HG03558 (cell line): ENCODE measurements around the gene IGF2.
"Not testable (repeated sequence)": the region's sequence is repeated elsewhere in the genome, so short reads cannot be mapped to it uniquely, and the experiment has no call there.

Source experiments
- ATAC-seq: cut with Tn5 transposase; IDR thresholded peaks from one replicate; pipeline ENCODE4 v1.9.1; 2021; ENCODE audit warnings: moderate number of reproducible peaks; ENCODE audit not compliant: unreplicated experiment; ENCODE audit errors: extremely low read depth

The IGF2 gene, protein sequence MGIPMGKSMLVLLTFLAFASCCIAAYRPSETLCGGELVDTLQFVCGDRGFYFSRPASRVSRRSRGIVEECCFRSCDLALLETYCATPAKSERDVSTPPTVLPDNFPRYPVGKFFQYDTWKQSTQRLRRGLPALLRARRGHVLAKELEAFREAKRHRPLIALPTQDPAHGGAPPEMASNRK

DNA sequence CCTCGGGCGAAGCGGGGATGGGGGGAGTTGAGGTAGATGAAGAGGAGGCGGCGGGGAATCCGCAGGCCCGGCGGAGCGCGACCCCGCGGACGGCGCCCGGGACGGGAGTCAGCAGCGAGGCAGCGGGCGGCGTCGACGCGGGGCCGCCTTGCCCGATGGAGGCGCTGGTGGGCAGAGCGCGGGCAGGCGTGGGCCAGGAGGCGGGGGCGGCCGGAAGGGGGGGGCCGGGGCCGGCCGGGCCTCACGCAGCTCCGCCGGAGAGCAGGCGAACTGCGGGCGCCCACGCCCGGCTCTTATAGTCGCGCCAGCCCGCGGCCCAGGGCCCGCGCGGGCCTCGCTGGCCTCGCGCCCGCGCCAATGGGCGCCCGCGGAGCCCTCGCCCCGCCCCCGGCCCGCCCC is at the start of gene IGF2:
IGF2 (minus strand) TSS at position 267 of the 399 bp plus-strand sequence. CDS start 3,866 bp downstream, outside the sequence.
- no peak for ATAC-seq

DNA sequence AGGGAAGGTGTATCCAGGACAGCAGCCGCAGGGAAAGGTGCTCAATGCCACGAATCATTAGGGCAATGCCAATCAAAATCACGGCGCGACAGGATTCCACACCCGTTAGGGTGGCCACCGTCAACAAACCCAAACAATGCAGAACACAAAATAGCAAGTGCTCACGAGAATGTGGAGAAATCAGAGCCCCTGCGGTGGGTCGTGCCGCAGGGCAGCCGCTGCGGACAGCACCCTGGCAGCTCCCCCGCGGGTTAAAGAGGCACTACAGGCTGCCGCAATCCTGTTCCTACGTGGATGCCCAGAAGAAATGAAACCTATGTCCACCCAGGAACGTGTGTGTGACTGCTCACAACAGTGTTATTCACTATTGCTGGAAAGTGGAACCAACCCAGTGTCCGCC is 49.6 kb upstream of the IGF2 start:
- no peak for ATAC-seq

DNA sequence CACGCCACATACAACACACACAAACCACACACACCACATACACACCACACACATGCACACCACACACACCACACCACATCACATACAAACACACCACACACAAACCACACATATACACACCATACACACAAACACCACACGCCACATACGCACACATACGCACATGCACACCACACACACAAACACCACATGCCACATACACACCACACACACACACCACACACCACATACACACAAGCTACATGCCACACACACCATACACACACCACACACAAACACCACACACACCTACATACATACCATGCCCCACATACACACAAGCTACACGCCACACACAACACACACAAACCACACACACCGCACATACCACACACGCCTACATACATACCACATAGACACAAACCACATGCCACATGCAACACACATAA is 48.1 kb upstream of the IGF2 start:
- ATAC-seq, result no peak

DNA sequence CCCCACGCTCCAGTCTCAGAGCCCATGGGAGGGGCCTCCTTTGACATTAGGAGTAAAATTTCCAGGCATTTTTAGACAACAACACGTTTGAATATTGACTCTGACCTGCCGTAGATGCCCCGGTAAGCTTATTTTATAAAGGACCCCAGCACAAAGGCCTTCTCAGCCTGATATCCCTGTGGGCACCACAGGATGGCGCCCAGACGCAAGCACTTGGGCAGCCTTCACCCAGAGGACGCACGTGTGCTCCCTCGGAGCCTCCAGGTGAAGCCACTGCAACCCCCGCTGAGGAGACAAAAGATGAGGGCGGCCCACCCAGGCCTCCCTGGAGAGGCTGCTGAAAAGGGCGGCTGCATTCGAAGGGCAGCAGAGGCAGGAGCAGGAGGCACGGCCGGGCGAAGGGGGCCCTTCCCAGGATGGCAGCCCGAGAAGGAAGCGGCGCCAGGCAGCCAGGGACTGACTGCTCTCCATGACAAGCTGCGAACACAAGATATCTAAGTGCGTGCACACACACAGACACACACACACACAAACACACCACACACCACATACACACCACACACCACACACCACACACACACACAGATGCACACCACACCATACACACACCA is 47.6 kb upstream of the IGF2 start:
- no peak for ATAC-seq

DNA sequence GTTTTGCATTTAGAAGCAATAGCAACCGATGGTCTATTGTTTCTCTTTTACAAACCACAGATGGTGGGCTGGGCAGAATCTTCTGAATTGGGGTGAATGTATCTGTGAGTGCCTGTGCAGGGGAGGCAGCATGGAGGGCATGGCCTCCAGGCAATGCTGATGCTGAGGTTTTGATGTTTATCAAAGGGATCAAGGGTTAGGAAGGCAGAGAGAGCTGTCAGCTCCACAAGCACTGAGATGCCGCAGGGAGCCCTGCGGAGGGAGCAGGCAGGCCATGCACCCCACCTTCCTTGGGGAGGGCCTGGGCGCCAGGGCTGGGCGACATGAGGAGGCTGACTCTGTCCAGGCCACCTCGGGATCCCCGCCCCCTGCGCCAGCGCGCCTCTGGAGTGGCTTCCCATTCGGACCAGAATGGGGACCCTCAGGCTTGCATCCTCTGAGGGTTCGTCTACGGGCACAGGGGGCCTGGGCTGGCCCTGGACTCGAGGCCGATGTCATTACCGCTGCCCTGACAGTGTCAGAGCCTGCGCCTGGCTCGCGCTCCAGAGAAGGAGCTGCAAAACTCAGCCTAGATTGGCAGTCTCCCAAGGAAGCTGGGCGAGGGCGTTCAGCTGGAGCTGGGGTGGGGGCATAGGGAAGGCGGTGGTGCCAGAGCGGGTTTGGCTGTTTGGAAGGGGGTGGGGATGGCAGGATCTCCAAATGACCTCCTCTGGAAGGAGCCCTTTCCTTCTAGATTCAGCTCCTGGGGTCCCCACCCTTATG is 46.3 kb upstream of the IGF2 start:
- no peak for ATAC-seq

DNA sequence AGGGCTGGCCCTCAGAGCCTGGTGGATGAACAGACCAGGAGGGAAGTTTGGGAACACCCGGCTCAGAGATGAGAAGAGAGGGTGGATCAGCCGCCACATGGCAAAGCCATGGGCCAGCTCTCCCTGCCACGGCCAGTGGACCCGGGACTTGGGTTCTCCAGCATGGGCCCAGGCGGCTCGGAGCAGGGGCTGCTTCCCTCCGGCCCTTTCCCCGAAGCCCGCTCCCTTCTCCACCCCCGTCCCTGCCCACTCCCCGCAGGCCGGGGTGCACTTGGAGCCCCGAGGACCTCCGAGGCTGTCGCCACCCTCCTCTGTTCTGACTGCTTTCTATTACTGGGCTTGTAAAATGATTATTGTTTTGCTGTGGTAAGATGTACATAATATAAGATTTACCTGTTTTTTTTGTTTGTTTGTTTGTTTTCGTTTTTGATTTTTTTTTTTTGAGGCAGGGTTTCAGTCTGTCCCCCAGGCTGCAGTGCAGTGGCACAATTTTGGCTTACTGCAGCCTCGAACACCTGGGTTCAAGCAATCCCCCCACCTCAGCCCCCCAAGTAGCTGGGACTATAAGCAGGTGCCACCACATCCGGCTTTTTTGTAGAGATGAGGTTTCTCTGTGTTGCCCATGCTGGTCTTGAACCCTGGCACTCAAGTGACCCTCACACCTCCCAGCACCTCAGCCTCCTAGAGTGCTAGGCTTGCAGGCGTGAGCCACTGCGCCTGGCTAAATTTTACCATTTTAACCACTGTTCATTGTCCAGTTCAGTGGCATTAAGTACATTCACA is 43.7 kb upstream of the IGF2 start:
- no peak for ATAC-seq

DNA sequence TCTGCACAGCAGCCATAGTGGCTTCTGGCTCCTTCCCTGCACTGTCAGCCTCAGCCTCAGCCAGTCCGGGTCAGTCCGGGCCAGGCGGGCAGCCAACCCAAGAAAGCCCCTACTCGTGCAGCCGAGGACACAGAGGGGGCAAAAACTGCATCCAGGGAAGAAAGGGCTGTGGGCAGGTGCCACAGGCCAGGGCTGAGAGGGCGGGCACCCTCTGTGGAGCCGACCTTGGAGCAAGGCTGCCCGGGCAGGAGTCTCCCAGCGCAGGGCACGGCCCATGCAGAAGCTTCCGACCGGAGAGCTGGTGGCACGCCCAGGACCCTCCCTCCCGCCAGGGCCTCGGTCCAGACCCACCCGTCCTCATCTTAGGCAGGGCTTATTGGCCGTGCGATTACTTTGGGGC is 42.9 kb upstream of the IGF2 start:
- ATAC-seq, result no peak

DNA sequence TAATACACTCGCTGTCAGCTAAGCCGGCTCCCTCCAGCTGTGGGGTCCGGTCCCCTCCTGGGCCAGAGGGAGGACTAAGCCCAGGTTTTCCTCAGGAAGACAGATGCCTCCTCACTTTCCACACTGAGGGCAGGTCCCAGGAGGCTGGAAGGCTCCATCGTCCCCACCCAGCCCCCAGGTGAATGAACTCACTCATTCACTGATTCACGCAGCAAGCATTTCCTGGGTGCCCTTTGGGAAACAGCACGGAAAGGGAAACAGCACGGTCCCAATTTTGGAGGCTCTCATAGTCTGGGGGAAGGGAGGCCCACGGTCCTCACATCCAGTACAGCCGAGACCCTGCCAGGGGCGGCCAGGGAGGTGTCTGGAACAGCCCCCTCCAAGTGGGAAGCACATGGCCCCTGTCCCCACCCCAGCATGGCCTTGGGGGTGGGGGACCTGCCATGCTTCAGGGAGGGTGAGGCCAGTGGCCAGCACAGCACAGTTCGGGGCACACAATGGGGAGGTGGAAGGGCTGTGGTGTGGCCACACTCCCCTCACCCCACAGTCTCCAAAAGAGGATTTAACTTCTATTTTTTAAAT is 41.7 kb upstream of the IGF2 start:
- no peak for ATAC-seq

DNA sequence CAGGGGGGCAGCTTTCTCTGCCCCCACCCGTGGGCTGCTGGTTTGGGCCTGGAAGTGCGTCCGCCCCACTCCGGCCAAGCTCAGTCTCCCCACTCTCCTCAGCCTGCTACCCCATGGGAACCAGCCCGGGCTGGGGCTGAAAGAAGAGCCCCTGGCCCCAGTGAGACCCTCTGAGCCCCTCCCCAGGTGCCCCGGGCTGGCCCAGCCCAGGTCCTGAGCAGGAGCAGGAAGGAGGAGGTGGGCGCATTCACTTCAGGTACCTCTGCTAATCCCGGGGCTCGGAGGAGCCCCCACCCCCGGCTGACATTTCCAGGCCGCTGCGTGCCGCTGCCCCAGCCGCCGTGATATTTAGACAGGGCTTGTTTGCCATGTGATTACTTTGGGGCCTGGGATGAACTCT is 41.2 kb upstream of the IGF2 start:
- ATAC-seq, result no peak

DNA sequence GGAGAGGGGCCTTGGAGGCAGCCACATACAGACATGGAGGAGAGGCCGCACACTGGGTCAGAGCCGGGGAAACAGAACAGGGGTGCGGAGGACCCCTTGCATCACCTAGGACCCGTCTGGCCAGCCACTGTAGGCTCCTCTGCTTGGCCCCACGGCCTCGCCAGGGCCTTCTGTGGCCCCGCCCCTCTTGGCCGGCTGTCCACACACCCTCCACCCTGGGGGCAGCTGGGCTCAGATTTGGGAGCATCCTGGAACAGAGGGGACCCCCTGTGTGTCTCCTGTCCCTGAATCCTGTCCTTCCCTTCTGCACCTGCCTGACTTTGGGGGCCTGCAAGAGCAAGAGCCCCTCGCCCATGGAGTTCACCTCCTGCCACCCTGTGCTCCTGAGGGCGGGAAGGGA is 40.3 kb upstream of the IGF2 start:
- ATAC-seq, result no peak

DNA sequence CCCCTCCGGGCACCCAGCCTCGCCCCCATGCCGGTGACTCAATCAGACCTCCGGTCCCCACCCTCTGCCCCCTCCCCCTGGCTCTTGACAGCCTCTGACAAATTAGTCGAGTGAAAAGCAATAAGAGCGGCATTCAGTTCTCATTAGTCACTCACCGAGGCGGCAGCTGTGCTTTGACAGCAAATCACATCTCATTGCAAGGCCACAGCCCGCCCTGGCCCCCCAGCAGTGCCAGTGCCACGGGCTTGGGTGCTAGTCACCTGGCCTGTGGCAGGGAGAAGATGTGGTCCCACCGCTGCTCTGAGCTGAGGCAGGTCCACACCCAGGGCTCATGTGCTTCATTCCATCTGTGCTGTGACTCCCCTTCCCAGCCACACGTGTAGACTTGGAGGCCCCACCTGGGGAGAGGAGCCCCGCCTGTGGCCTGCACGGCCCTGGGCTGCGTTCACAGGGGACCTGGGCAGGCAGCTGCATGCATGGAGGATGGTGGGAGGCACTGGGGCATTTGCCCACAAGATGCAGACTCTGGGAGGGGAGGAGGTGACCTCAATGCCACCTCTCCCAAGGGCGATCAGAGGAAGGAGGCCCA is 39.8 kb upstream of the IGF2 start:
- no peak for ATAC-seq

DNA sequence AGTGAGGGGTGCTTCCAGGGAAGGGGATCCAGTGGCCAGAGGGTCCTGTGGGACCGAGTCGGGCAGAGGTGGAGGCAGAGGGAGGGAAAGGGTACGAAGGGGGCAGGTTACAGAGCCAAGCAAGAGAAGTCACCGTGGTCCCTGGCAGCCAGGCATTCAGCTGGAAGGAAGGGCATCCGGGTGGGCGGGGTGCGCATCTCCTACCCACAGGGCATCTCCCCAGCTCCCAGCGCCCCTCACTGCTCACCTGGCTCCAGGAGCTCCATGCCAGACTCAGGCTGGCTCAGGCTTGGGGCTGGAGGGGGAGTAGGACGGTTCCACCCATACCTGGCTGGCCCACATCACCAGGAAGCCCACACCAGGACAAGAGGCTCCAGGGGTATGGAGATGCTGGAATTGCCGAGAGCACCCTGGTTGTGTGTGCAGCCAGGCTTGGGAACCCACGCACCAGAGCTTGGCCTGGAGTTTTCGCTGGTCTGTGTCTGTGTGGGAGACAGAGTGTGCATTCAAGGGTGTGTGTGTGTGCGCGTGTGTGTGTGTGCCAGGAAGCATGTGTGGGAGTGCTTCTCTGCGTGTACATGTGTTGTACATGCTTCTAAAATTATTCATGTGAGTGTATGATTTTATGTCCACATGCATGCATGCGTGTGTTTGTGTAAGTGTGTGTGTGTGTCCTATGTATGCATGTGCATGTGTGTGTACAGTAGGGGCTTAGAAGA is 39.0 kb upstream of the IGF2 start:
- ATAC-seq, result not testable (repeated sequence)

DNA sequence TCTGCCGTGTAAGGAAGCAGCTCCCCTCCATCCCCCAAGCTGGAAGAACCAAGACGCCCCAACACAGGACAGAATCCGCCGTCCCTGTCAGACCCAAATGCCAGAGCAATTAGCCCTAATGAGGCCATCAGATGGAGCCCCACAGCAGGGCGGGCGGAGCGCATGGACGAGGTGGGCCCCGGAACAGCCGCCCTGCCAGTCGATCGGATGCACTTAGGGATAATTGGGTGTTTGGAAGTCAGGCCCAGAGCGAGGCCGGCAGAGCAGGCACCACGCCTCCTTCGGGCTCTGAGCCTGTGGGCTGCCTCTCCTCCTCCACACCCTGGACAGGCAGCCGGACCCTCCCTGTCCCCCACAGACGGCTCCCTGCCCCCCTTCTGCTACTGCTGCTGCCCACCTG is 37.9 kb upstream of the IGF2 start:
- no peak for ATAC-seq

DNA sequence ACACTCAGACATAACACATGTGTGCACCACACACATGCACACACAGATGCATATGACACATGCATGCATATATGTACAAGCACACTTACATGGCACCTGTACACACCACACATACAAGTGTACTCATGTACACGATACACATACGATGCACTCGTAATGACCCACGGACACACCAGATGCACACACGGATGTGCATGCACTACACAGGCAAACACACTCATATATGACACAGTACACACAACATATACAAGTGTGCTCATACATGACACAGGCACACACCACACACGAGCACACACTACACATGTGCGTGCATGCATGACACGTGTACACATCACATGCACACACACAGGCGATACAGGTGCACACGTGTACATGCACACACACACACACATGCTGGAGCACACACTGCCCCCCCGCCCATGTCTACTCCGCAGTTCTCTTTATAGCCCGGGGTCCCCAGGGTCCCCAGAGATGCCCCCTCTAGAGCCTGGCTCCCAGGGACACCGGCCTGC is 37.3 kb upstream of the IGF2 start:
- no peak for ATAC-seq

DNA sequence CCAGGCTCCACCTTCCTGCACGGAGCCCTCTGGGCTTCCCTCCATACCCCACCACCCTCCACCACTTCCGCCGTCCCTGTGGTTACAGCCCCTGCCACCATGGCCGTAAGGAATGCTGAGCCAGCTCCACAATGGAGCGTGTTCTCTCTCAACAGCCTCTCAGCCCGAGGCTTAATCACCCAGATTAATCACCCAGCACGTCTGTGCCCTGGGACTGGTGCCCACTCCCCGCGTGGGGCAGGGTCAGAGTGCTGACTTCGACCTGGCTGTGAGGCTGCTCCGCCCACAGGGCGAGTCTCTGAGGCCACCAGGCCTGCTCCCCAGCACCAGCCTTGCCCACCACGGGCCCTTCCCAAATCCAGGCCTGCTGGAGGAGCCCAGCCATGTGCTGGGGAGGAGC is 36.5 kb upstream of the IGF2 start:
- ATAC-seq, result no peak

DNA sequence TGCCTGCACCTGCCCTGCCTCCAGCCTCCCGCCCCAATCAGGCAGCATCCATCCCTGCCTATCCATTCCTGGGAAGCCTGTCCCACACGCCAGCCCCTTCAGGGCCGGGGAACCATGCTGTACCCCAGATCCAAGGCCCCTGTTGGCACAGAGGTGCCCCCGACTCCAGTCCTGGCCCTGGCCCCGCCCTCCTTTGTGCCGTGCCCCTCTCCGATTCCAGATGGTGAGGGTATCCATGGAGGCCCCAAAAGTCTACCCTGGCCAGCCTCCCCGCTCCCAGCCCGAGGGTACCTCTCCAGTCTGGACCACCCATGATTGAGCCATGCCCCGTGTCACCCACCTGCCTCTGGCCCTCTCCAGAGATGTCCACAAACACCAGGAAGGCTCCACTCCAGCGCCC is 35.2 kb upstream of the IGF2 start:
- no peak for ATAC-seq

DNA sequence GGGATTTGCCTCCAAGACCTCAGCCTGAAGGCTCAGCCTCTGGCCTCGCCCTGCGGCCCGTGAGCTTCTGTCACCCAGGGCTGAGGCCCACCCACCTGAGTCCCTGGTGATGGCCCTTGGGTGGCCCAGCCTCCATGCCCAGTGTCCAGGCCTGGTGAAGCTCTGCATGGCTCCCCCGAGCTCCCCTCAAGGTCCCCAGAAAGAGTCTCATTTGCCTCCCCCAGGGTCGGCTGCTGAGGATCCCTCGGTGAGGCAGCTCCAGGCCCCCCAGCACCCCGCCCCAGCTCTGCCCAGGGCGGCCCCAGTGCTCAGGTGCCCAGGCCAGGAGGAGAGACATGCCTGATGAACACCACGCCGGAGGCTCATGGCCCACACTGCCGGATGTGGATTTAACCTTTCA is 34.6 kb upstream of the IGF2 start:
- no peak for ATAC-seq

DNA sequence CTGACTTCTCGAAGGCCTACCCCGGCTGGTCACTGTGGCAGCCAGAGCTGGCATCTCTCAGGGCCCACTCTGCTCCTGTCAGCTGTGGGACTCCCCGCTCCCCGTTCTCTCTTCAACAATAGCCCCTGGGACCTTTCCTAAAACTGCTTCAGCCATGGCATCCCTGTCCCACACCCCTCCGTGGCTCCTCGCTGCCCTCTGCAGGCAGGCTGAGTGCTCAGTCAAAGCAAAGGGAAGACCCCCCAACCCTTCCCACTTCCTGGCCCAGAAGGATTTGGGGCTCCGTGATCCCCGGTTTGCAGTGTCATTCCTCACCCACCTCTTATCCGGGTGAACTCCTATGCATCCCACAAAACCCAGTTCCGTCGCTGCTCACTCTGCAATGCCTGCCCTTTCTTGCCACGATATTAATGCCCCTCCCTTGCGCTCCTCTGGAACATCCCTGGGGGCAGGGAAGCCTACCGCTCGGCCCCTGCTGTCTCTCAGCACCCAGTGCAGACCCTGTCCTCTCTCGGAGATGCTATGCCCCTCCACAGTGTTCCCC is 34.0 kb upstream of the IGF2 start:
- no peak for ATAC-seq

DNA sequence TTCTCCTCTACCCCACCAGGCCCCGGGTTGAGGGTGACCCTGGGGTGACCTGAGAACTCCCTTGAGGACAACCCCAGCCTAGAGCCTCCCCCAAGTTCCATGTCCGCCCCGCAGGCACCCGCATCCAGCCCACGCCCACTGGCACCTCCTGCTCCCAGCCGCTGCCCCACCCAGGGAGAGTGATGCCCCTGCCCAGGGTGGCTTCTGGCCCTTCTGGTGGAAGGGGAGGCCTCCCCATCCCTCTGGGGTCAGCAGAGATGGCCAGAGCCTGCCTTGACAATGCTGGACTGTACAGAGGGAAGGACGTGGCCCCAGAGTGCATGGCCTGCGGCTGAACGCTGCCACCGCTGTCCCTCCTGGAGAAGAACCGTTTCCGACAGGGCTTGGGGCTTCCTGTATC is 33.5 kb upstream of the IGF2 start:
- no peak for ATAC-seq
